ENCODE data around the gene CDC45. TPM values are rescaled to one million over a fixed set of nuclear protein-coding genes. Genes with fewer than 3 reads are reported as not detected.
A peak's percentile ranks its signal among the peaks of the same experiment; 100 is the strongest.

The CDC45 gene
- total and polyA plus RNA-seq, 2 donors from 2014 or later: 0.32 to 1.1 TPM

DNA sequence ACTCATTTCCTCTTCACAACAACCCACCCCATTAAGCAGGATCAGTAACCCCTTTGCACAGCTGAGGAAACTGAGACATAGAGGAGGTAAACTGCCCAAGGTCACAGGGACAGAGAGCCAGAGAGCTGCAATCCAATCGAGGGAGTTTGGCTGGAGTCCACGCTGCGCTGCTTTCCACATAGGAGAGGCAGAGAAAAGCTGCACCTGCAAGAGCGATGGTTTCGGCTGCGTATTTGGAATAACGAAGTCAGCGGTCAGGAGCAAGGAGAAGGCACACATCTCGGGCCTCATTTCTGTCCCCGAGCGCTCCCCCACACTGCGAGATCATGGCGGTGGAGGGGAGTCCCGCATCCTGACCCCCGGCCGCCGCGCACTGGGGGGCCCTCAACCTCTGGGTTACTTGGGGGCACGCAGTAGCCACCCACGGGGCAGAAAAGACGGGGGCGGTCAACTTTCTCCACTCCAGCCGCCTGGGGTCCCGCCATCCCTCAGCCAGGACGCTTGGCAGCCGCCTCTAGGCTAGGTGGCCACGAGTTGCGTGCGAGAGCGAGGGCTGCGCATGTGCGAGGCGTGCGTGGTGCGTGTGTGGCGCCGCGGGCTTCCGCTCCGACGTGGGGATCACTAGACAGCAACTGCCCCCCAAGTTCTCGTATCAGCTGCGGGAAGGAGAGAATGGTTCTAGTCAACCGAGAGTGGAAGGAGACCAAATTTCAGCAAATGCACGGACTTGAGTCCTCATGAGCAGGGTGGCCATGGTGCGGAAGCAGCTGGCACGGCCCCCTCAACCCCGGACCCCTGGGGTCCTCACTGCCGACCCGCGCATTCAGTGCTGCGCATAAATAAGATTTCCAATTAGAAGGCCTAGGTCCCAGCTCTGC lies 86.8 kb downstream of the CDC45 start:
- TF ChIP-seq, protein P1, sequence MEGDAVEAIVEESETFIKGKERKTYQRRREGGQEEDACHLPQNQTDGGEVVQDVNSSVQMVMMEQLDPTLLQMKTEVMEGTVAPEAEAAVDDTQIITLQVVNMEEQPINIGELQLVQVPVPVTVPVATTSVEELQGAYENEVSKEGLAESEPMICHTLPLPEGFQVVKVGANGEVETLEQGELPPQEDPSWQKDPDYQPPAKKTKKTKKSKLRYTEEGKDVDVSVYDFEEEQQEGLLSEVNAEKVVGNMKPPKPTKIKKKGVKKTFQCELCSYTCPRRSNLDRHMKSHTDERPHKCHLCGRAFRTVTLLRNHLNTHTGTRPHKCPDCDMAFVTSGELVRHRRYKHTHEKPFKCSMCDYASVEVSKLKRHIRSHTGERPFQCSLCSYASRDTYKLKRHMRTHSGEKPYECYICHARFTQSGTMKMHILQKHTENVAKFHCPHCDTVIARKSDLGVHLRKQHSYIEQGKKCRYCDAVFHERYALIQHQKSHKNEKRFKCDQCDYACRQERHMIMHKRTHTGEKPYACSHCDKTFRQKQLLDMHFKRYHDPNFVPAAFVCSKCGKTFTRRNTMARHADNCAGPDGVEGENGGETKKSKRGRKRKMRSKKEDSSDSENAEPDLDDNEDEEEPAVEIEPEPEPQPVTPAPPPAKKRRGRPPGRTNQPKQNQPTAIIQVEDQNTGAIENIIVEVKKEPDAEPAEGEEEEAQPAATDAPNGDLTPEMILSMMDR (IDR thresholded peaks at IDR 0.05; ENCODE audit: borderline replicate concordance, extremely low read depth, insufficient read depth): no peak
- no peaks in the 10 kb centered on the region for H3K4me1 ChIP-seq (ENCODE audit: control insufficient read depth in 2 of 3, insufficient read depth in 2 of 3, low read depth in 1 of 3, low read length in 3 of 3)
- H3K27ac ChIP-seq (ENCODE audit: low read depth in 2 of 2, low read length in 2 of 2): no peak overlapping the region
- H3K4me3 ChIP-seq (ENCODE audit: low read length in 3 of 3): no peak overlapping the region
- no peaks in the 10 kb centered on the region for H3K36me3 ChIP-seq (ENCODE audit: control insufficient read depth in 2 of 3, insufficient read depth in 3 of 3, low read length in 3 of 3)
- intact Hi-C loops (cut with DNase I): no loop called here
- peaks cover 0 to 2% (median 0%) of the 10 kb centered on the region in 3 donors for H3K9me3 ChIP-seq (ENCODE audit: control insufficient read depth in 2 of 3, insufficient read depth in 1 of 3, low read length in 3 of 3)
- FAIRE-seq: no peak
- no peaks in the 10 kb centered on the region for H3K27me3 ChIP-seq (ENCODE audit: control insufficient read depth, insufficient read depth, low read length)
- peak in 3 of 5 donors; percentile 19 to 35 (median 20) for DNase-seq
- H3K9ac ChIP-seq (ENCODE audit: low read length in 3 of 3): no peak overlapping the region

DNA sequence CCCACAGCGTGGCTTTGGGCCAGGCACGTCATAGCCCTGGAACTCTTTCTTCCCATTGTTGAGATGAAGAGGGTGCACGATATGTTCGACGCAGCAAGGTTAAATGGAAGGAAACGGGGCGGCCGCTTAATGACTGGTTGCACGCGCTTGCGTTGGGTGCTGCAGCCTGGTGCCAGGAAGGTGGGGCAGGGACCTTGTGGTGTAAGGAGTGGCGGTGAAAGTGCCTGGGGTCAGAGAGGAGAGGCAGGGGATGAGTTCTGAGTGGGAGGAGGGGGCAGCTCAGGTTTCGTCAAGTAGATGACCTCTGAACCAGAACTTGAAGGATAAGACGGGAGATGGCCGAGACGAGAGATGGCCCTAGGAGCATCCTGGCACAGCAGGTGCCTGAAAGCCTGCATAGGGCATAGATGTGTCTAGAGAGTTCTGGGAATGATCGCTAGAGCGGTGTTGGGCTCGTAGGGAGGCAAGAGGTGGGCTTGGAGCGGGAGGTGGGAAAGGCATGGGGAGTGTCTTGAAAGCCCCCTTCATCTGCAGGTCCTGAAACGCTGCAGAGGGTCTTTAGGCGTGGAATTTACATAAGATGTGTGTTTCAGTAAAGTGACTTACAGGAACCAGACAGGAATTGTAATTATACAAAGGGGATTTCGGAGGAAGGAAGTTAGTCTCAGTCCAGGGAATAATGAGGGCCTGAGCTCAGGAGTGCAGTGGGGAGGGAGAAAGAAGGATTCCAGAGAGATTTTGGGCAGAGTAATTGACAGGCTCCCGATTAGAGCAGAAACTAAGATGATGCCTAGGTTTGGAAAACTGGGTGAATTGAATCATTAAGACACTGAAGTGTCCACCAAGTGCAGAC lies 87.7 kb downstream of the CDC45 start:
- FAIRE-seq: no peak
- no peaks in the 10 kb centered on the region for H3K36me3 ChIP-seq (ENCODE audit: control insufficient read depth in 2 of 3, insufficient read depth in 3 of 3, low read length in 3 of 3)
- H3K9me3 ChIP-seq (ENCODE audit: control insufficient read depth in 2 of 3, insufficient read depth in 1 of 3, low read length in 3 of 3): peaks cover 0 to 2% (median 0%) of the 10 kb centered on the region in 3 donors
- no peaks in the 10 kb centered on the region for H3K27me3 ChIP-seq (ENCODE audit: control insufficient read depth, insufficient read depth, low read length)
- H3K4me3 ChIP-seq (ENCODE audit: low read length in 3 of 3): no peak overlapping the region
- no peak for DNase-seq
- TF ChIP-seq, protein P1 (IDR thresholded peaks at IDR 0.05; ENCODE audit: borderline replicate concordance, extremely low read depth, insufficient read depth): no peak
- H3K9ac ChIP-seq (ENCODE audit: low read length in 3 of 3): no peak overlapping the region
- intact Hi-C loops (cut with DNase I): no loop called here
- no peaks in the 10 kb centered on the region for H3K4me1 ChIP-seq (ENCODE audit: control insufficient read depth in 2 of 3, insufficient read depth in 2 of 3, low read depth in 1 of 3, low read length in 3 of 3)
- no peak overlapping the region for H3K27ac ChIP-seq (ENCODE audit: low read depth in 2 of 2, low read length in 2 of 2)

DNA sequence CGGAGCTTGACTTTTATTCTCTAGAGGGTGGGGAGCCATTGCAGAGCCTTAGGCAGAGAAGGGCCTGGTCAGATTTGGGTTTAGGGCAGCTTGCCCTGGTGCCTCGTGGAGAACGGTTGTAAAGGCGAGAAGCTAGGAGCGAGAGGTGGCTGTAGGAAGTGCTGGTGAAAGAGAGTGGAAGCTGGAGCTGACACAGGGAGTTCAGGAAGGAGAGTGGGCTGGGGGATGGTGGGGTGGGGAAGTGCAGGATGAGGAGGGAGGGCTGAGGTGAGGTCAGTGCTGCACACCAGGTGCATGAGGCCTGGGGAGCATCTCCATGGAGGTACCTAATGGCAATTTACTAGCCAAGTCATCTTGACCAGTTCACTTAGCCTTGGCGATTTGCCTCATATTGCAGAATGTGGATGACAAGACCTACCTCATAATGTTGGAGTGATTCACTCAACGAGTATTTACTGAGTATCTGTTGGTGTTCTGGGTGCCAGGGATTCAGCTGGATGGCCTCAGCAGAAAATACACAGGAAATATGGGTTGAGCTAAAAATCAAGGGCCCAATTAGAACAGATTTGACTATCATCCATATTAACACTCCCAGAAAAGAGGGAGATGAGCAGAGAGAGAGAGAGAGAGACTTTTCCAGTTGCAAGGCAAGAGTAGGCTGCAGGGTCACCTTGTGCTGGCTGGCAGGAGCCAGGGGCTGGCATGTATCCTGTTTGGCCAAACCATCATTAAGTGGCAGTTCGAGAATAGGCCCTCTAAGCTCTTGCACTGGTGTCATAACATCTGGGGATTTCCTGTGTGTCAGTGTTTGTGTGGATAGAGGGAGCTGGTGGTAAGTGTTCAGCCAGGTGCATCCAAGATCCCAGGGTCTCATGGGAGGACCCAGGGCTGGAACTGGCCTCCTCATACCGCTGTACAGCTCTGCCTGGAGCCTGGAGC lies 88.9 kb downstream of the CDC45 start:
- FAIRE-seq: no peak

More for the DNA sequence above, 88.9 kb downstream of the CDC45 start:
- Histone ChIP-seq H3K4me1 (ENCODE audit: control insufficient read depth in 2 of 3, insufficient read depth in 2 of 3, low read depth in 1 of 3, low read length in 3 of 3) (no peaks in the 10 kb centered on the region), H3K9me3 (ENCODE audit: control insufficient read depth in 2 of 3, insufficient read depth in 1 of 3, low read length in 3 of 3) (peaks cover 0 to 2% (median 0%) of the 10 kb centered on the region in 3 donors), H3K27ac (ENCODE audit: low read depth in 2 of 2, low read length in 2 of 2) (no peak overlapping the region), H3K9ac (ENCODE audit: low read length in 3 of 3) (no peak overlapping the region), H3K36me3 (ENCODE audit: control insufficient read depth in 2 of 3, insufficient read depth in 3 of 3, low read length in 3 of 3) (no peaks in the 10 kb centered on the region), H3K4me3 (ENCODE audit: low read length in 3 of 3) (no peak overlapping the region), H3K27me3 (ENCODE audit: control insufficient read depth, insufficient read depth, low read length) (no peaks in the 10 kb centered on the region)
- no peak for DNase-seq
- intact Hi-C loops (cut with DNase I): no loop called here
- TF ChIP-seq, protein P1 (IDR thresholded peaks at IDR 0.05; ENCODE audit: borderline replicate concordance, extremely low read depth, insufficient read depth): no peak

Data from kidney (tissue), 14 donors.